Measurements from ENCODE around the gene SLC26A6. TPM values are rescaled to one million over a fixed set of nuclear protein-coding genes. Genes with fewer than 3 reads are reported as not detected.

Gene SLC26A6
- total RNA-seq, 1 donor from 2014 or later: 57.2 TPM

DNA sequence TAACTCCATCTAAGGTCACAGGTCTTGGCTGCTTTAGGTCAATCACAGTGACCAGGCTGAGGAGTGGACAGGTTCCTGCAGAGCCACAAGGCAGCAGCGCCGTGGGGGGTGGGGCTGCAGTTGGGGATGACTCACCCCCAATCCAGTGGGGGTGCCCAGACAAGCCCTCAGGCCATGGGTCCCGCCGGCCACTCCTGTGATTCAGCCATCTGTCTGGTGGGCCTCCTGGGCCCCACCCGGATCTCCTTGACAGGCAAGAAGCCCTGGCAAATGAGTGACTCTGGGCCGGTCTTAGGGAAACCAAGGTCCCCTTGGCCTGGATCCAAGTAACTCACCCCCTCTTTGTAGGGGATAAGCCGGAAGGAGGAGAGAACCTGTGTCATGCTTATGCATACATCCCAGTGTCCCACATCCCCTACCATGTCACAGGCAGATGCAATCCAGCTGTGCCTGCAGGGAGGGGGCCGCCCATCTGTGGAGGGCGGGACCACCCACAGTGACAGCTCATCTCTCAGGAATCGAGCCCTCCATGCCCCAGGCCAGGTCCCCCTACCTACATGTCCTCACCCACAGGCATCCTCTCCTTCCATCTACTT is 39.6 kb downstream of the SLC26A6 start:
- peaks cover 2% of the 10 kb centered on the region for H3K4me1 Mint-ChIP-seq
- no peak for DNase-seq
- peaks cover 15% of the 10 kb centered on the region for H3K36me3 Mint-ChIP-seq (ENCODE audit: low read depth)
- intact Hi-C loops (cut with micrococcal nuclease): no loop called here
- H3K27ac Mint-ChIP-seq: no peak overlapping the region
- H3K4me3 Mint-ChIP-seq: no peak overlapping the region
- no peaks in the 10 kb centered on the region for H3K9me3 Mint-ChIP-seq
- H3K27me3 Mint-ChIP-seq: peaks cover 18% of the 10 kb centered on the region

DNA sequence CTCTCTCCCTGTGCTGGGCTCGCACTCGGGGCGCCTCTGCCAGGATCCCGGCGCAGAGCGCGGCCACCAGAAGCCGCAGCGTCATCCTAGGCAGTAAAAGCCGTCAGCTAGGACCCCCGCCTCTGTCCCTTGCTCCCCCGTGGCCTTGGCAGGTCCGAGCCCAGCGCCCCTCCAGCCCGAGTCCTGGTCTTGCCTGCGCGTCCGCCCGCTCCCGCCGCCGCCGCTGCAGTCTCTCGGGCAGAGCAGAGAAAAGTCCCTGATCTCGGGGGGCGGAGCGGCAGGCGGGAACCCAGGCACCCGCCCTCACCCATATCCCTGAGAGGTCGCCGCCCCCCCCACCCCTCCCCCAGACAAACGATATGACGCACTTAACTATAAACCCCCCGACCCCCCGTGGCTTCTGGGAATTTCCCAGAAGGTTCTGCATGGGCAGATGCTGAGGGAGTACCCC is 40.2 kb downstream of the SLC26A6 start, which contains the start of gene COL7A1:
TSS of gene COL7A1 (minus strand) at position 255 of the 451 bp plus-strand sequence. CDS start at position 85, 170 bp downstream.
- peaks cover 11% of the 10 kb centered on the region for H3K36me3 Mint-ChIP-seq (ENCODE audit: low read depth)
- peaks cover 18% of the 10 kb centered on the region for H3K27me3 Mint-ChIP-seq
- DNase-seq: no peak
- H3K27ac Mint-ChIP-seq: no peak within 1 kb of the TSS
- peaks cover 2% of the 10 kb centered on the region for H3K4me1 Mint-ChIP-seq
- intact Hi-C loops (cut with micrococcal nuclease): no loop called here
- H3K4me3 Mint-ChIP-seq: no peak within 1 kb of the TSS
- H3K9me3 Mint-ChIP-seq: no peaks in the 10 kb centered on the region

DNA sequence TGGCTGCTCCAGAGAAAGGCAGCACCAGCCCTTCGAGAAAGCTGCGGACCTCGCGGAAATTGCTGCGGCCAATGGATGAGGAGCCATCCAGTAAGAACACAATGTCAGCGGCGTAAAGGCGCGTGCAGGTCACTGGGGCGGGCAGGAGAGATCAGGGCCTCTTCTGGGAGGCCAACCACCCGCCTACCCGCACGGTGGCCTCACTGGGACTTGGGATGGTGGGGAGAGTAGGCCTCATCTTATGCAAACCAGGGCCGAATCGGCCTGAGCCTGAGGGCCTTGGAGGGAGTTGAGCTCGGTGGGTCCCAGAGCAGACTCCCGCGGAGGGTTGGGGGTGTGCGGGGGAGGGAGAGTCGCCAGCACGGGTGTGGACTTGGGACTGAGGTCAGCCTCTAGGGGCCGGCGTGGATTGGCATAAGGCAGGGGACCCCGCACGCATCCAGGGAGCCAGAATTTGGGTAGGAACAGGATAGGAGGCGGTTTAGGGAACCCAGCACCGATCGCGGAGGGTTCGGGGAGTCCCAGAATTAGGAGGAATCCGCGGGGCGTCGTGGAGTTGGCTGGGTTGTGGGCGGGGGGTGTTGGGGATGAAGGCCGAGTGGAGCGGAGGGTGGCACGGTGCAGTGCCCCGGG is 40.7 kb downstream of the SLC26A6 start:
- intact Hi-C loops (cut with micrococcal nuclease): no loop called here
- no peak overlapping the region for H3K4me3 Mint-ChIP-seq
- no peak for DNase-seq

DNA sequence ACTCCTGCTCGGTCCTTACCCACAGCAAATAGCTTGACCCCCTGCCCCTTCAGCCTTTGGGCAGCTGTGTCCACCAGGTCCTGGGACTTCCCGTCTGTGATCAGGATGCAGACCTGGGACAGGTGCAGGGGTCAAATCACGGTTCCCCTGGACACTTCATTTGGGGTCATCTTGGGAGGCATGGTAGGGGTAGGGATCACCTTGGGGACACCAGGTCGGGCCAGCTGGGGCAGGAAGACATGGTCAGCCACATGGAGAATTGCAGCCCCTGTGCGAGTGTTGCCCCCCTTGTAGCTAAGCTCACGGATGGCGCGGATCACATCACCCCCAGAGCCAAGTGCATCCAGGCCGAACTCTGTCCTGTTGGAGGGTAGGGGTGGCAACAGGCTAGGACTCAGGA is 41.9 kb downstream of the SLC26A6 start:
- no peak overlapping the region for H3K4me3 Mint-ChIP-seq
- peaks cover 7% of the 10 kb centered on the region for H3K36me3 Mint-ChIP-seq (ENCODE audit: low read depth)
- DNase-seq: no peak
- peaks cover 30% of the 10 kb centered on the region for H3K27me3 Mint-ChIP-seq
- H3K9me3 Mint-ChIP-seq: no peaks in the 10 kb centered on the region
- no peak overlapping the region for H3K27ac Mint-ChIP-seq
- H3K4me1 Mint-ChIP-seq: peaks cover 2% of the 10 kb centered on the region
- intact Hi-C loops (cut with micrococcal nuclease): no loop called here

More for the DNA sequence above, 40.7 kb downstream of the SLC26A6 start:
- Mint-ChIP-seq H3K36me3 (ENCODE audit: low read depth) (peaks cover 7% of the 10 kb centered on the region), H3K27me3 (peaks cover 22% of the 10 kb centered on the region), H3K27ac (no peak overlapping the region), H3K4me1 (peaks cover 2% of the 10 kb centered on the region), H3K9me3 (no peaks in the 10 kb centered on the region)

DNA sequence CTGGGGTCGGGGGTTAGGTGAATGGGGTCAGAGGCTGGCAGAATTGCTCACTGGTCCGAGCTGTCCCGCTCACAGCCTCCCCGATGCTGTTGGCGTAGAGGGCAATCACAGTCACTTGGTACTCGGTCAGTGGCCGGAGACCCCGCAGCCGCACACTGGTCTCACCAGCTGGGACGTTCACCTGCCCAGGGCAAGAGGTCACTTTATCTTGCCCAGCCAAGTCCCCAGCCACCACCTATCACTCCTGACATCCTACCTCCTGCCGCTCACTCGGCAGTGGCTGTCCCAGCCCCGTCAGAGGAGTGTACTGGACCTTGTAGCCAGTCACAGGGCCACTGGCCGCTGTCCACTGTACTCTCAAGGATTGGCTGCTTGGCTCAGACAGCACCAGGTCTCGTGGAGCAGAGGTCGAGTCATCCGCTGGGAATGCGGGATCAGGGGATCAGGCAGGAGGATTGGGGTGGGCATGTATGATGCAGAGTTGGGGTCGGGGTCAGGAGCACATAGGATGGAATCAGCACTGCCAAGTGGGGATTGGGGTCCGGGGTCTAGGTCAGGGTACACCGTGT is 42.7 kb downstream of the SLC26A6 start:
- intact Hi-C loops (cut with micrococcal nuclease): no loop called here
- H3K27me3 Mint-ChIP-seq: peaks cover 30% of the 10 kb centered on the region
- H3K27ac Mint-ChIP-seq: no peak overlapping the region
- no peak overlapping the region for H3K4me3 Mint-ChIP-seq
- peaks cover 7% of the 10 kb centered on the region for H3K36me3 Mint-ChIP-seq (ENCODE audit: low read depth)
- H3K4me1 Mint-ChIP-seq: peaks cover 2% of the 10 kb centered on the region
- no peak for DNase-seq
- H3K9me3 Mint-ChIP-seq: no peaks in the 10 kb centered on the region

DNA sequence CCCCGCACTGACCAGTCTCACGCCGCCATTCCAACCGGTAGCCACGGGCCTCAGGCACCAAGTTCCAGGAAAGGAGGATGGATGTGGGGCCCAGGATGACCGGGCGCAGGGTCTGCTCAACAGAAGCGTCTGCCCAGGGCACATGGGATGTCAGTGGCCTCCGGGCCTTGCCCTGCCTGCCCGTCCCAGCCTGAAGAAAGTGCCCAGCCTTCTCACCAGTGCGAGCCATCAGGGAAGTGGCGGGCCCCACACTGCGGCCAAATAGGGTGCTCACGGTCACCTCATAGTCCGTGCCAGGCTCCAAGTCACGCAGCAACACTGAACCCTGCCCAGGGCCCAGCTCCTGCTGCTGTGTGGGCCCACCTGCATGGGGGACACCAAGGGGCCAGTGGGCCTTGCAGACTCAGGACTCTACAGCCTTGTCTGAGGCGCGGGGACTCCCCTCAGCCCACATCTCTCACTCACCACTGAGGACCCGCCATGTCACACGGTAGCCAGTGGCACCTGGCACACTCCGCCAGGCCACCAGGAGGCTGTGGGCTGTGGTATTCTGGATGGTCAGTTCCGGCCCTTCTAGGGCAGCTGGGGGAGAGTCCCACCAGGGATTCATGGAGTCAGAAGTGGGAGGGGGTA is 43.3 kb downstream of the SLC26A6 start:
- Mint-ChIP-seq H3K27ac (no peak overlapping the region), H3K4me3 (no peak overlapping the region), H3K4me1 (peaks cover 2% of the 10 kb centered on the region), H3K9me3 (no peaks in the 10 kb centered on the region), H3K27me3 (peaks cover 30% of the 10 kb centered on the region), H3K36me3 (ENCODE audit: low read depth) (peaks cover 3% of the 10 kb centered on the region)
- DNase-seq: no peak
- intact Hi-C loops (cut with micrococcal nuclease): no loop called here

DNA sequence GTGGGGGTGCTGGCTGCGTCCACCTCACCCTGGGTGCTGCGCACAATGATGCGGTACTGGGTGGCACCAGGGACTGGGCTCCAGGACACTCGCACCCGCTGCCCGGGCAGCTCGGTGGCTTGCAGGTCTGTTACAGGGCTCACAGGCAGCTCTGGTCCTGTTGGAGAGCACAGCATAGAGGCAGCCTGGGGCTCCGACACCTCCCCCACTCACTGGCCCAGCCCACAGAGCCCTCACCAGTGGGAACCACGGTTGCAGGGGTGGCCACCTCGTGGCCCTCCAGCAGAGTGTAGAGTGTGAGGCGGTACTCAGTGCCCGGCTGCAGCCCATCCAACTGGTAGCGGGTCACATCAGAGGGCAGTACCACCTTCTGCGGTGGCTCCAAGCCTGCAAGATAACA is 43.8 kb downstream of the SLC26A6 start:
- peaks cover 30% of the 10 kb centered on the region for H3K27me3 Mint-ChIP-seq
- peaks cover 2% of the 10 kb centered on the region for H3K4me1 Mint-ChIP-seq
- no peaks in the 10 kb centered on the region for H3K9me3 Mint-ChIP-seq
- H3K4me3 Mint-ChIP-seq: no peak overlapping the region
- H3K36me3 Mint-ChIP-seq (ENCODE audit: low read depth): peaks cover 3% of the 10 kb centered on the region
- H3K27ac Mint-ChIP-seq: no peak overlapping the region
- intact Hi-C loops (cut with micrococcal nuclease): no loop called here
- no peak for DNase-seq

DNA sequence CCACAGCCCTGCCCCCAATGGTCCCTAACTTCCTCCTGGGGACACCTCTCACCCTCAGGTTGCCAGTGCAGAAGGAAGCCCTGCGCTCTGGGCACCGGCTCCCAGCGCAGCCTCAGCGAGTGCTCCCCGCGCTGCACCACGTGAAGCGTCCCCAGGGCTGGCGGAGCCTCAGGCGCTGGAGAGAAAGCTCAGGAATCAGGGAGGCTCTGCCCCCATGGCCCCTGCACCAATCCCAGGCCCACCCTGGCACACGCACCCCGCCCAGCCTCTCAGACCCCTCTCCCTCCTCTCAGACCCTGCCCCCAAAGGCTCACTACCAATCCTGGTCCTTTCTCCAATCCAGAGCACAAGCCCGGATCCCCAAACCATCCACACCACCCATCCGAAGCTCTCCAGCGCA is 47.0 kb downstream of the SLC26A6 start:
- intact Hi-C loops (cut with micrococcal nuclease): no loop called here
- DNase-seq: no peak
- Mint-ChIP-seq H3K27me3 (peaks cover 15% of the 10 kb centered on the region), H3K27ac (no peak overlapping the region), H3K9me3 (no peaks in the 10 kb centered on the region), H3K36me3 (ENCODE audit: low read depth) (no peaks in the 10 kb centered on the region), H3K4me1 (no peaks in the 10 kb centered on the region), H3K4me3 (no peak overlapping the region)

DNA sequence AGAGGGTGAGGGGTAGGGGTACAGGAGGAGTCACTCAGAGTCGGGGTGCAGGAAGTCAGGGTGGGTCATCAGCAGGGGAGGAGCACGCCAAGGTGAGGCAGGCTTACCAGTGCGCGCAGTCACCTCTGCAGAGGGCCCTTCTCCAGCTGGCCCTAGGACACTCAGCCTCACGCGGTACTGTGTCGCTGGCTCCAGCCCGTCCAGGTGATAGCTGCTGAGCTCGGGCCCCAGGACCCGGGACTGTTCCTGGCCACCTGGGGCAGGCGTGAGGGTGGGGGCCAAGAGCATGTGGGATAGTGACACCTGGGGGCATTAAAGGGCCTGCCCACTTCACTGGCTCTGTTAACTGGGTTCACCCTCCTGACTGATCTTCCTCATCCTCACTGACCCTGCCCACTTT is 47.6 kb downstream of the SLC26A6 start:
- Mint-ChIP-seq H3K36me3 (ENCODE audit: low read depth) (no peaks in the 10 kb centered on the region), H3K4me3 (no peak overlapping the region), H3K27ac (no peak overlapping the region), H3K4me1 (no peaks in the 10 kb centered on the region), H3K27me3 (peaks cover 15% of the 10 kb centered on the region), H3K9me3 (no peaks in the 10 kb centered on the region)
- DNase-seq: no peak
- intact Hi-C loops (cut with micrococcal nuclease): no loop called here

DNA sequence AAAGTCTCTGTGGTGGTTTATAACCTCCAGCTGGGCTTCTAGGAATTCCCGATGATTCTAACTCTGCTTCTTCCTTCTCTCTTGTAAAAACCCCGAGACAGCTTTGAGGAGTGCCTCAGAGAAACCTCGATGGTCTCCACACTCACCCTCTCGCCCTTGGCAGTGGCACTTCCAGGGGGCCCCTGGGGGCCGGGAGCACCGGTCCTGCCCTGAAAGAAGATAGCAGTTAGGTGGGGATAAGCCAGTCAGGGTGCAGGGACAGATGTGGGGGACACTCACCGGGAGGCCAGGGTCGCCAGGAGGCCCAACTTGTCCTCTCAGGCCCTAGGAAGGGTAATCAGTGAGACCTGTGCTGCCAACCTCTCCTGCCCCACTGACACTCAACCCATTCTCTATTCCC is 49.9 kb downstream of the SLC26A6 start:
- no peak overlapping the region for H3K4me3 Mint-ChIP-seq
- no peaks in the 10 kb centered on the region for H3K4me1 Mint-ChIP-seq
- H3K27ac Mint-ChIP-seq: no peak overlapping the region
- intact Hi-C loops (cut with micrococcal nuclease): no loop called here
- no peaks in the 10 kb centered on the region for H3K36me3 Mint-ChIP-seq (ENCODE audit: low read depth)
- no peak for DNase-seq
- H3K27me3 Mint-ChIP-seq: peaks cover 12% of the 10 kb centered on the region
- H3K9me3 Mint-ChIP-seq: no peaks in the 10 kb centered on the region

DNA sequence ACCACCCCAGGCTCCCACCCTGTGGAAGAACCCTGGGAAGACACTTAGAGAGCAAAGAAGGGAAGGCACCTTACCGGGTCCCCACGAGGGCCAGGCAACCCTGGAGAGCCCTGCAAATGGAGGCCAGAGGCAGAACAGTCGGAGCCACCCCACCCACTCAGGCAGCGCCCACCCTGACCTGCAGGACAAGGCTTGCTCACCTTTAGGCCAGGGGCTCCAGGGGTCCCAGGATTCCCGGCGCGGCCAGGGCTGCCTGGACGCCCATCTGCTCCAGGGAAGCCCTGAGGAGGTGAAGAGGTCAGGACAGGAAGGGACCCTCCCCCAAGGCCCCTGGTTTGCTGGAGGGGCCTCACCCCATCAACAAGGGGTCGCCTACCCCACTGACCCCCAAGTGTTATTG is 50.4 kb downstream of the SLC26A6 start:
- no peak overlapping the region for H3K4me3 Mint-ChIP-seq
- H3K9me3 Mint-ChIP-seq: no peaks in the 10 kb centered on the region
- H3K4me1 Mint-ChIP-seq: no peaks in the 10 kb centered on the region
- no peak for DNase-seq
- no peaks in the 10 kb centered on the region for H3K36me3 Mint-ChIP-seq (ENCODE audit: low read depth)
- intact Hi-C loops (cut with micrococcal nuclease): no loop called here
- peaks cover 11% of the 10 kb centered on the region for H3K27me3 Mint-ChIP-seq
- no peak overlapping the region for H3K27ac Mint-ChIP-seq

DNA sequence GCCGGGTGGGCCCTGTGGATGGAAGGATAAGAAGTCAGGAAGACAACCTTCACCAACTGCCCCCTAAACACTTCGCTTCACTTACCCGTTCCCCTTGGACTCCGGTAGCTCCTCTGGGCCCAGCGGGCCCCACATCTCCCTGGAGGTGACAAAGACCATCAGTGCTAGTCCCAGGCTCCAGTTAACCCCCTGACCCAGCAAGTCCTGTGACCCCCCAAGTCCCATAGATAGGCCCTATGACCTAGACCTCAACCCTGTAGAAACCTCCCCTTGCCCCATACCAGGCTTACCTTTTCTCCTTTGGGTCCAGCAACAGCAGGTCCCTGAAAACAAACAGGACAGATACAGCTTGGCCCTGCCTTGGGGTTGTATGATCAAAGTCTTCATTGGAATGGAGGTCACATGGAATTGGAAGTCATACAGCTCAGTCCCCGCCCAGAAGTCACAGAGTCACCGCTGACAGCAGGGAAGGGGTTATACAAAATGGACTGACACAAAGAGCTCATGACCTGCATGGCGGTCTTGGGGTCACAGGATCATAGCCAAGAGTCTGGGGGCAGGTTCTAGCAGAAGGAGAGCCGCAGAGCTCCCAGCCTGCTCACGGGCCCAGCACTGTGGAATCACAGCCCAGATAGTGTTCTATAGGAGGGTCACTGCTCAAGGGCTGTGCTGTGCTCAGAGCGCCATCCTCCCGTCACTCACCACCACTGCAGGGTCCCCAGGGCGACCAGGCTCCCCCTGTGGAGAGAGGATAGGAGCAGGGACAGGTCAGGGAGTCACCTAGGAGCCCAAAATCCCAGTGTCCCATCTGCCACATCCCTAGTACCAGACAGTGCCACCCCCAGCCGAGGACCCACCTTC is 53.4 kb downstream of the SLC26A6 start:
- H3K36me3 Mint-ChIP-seq (ENCODE audit: low read depth): no peaks in the 10 kb centered on the region
- no peaks in the 10 kb centered on the region for H3K9me3 Mint-ChIP-seq
- intact Hi-C loops (cut with micrococcal nuclease): no loop called here
- no peaks in the 10 kb centered on the region for H3K27me3 Mint-ChIP-seq
- DNase-seq: no peak
- no peak overlapping the region for H3K4me3 Mint-ChIP-seq
- H3K27ac Mint-ChIP-seq: no peak overlapping the region
- H3K4me1 Mint-ChIP-seq: no peaks in the 10 kb centered on the region

DNA sequence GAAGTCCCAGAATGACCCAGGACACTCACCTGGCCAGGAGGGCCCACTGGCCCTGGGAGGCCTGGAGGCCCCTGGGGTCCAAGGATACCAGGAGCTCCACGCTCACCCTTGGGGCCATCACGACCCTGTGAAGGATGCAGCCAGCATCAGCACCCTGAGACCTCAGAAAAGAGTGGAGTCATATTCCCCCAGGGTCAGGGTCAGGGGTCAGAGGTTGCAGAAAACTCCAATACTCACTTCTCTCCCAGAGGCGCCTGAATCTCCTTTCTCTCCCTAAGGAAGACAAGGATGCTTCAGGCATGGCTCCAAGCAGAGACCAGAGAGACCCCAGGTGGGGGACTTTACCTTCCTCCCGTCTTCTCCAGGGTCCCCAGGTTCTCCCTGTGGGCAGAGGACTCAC is 58.6 kb downstream of the SLC26A6 start:
- no peaks in the 10 kb centered on the region for H3K27me3 Mint-ChIP-seq
- H3K4me3 Mint-ChIP-seq: no peak overlapping the region
- H3K4me1 Mint-ChIP-seq: no peaks in the 10 kb centered on the region
- H3K27ac Mint-ChIP-seq: no peak overlapping the region
- intact Hi-C loops (cut with micrococcal nuclease): no loop called here
- no peak for DNase-seq
- H3K9me3 Mint-ChIP-seq: no peaks in the 10 kb centered on the region
- no peaks in the 10 kb centered on the region for H3K36me3 Mint-ChIP-seq (ENCODE audit: low read depth)
